Measurements from ENCODE around the gene RNPEPL1.

GRCh38 chr2:240559286-240559685 lies 9.0 kb upstream of the RNPEPL1 start:
- no peak for TF ChIP-seq PAX5 (IDR thresholded peaks at IDR 0.05; ENCODE audit: insufficient read depth, low read length, severe bottlenecking)
- TF ChIP-seq POLR2A (IDR thresholded peaks at IDR 0.05; ENCODE audit: low read depth, low read length) = no peak
- no peak for TF ChIP-seq POLR2AphosphoS5 (IDR thresholded peaks at IDR 0.05; ENCODE audit: low read depth, low read length)
- TF ChIP-seq SPI1 (IDR thresholded peaks at IDR 0.05; ENCODE audit: low read depth, low read length) = no peak
- TF ChIP-seq TAF1 (IDR thresholded peaks at IDR 0.05; ENCODE audit: low read depth, low read length) = no peak
- TF ChIP-seq POU2F2 (IDR thresholded peaks at IDR 0.05; ENCODE audit: low read depth, low read length) = no peak
